ENCODE data around the gene MARVELD1. TPM values are rescaled to one million over a fixed set of nuclear protein-coding genes. Genes with fewer than 3 reads are reported as not detected.

The MARVELD1 gene
- total and polyA plus RNA-seq, 2 of the 8 experiments (the other 6 are each of a cell fraction or from before 2014, with no cell fraction given), result 28.1 to 37.3 TPM

GRCh38 chr10:97733256-97733655 is 19.7 kb downstream of the MARVELD1 start:
- POLR2A ChIA-PET (ENCODE audit: partially characterized antibody), result interaction anchor here (1.0 to 15.1 kb wide), 2 partner anchors 20 to 57 kb away, joined by 3 to 234 read pairs; partner anchors contain the start of gene MARVELD1
- H3K4ac ChIP-seq (replicated peaks; ENCODE audit: insufficient read length, low read depth, low read length), result no peak overlapping the region
- TF ChIP-seq BCL11A (IDR thresholded peaks at IDR 0.05; ENCODE audit: low read depth in 2 of 2, low read length in 2 of 2) (no peak), BACH1 (IDR thresholded peaks at IDR 0.05; ENCODE audit: low read length) (no peak), CTBP2 (IDR thresholded peaks at IDR 0.05; ENCODE audit: borderline replicate concordance, insufficient read depth, insufficient read length, low read length) (no peak), ASH2L (IDR thresholded peaks at IDR 0.05; ENCODE audit: low read length) (no peak), TAF7 (optimal IDR thresholded peaks at IDR 0.05; ENCODE audit: borderline replicate concordance, low read depth, low read length) (no peak), JUN (IDR thresholded peaks at IDR 0.05; ENCODE audit: low read depth, low read length) (no peak), ATF2 (IDR thresholded peaks at IDR 0.05; ENCODE audit: low read length) (no peak), CEBPB (IDR thresholded peaks at IDR 0.05; ENCODE audit: low read depth, low read length) (no peak), USF2 (IDR thresholded peaks at IDR 0.05; ENCODE audit: low read length) (no peak), FOSL1 (IDR thresholded peaks at IDR 0.05; ENCODE audit: insufficient read depth, low read depth, low read length) (no peak), SP1 (IDR thresholded peaks at IDR 0.05; ENCODE audit: low read depth, low read length) (no peak)

More at GRCh38 chr10:97733256-97733655, 19.7 kb downstream of the MARVELD1 start:
- H2AK5ac ChIP-seq (ENCODE audit: low read depth, low read length), result no peak overlapping the region
- H3K4me1 ChIP-seq (replicated peaks in 1 of 4; ENCODE audit: control insufficient read depth in 3 of 4, insufficient read depth in 4 of 4, low read length in 3 of 4), result peaks cover 0 to 6% (median 3%) of the 10 kb centered on the region in 4 experiments; a peak in 5 of 7 replicates
- no peak overlapping the region for H2BK20ac ChIP-seq (ENCODE audit: low read length)
- H3K79me1 ChIP-seq (ENCODE audit: low read depth, low read length), result peaks cover 6% of the 10 kb centered on the region
- H3K14ac ChIP-seq (ENCODE audit: insufficient read length), result no peak overlapping the region
- H3K56ac ChIP-seq (replicated peaks; ENCODE audit: insufficient read length, low read depth, low read length), result no peak overlapping the region
- no peak overlapping the region for H2BK15ac ChIP-seq (ENCODE audit: low read length)
- H3K9ac ChIP-seq (replicated peaks in 1 of 4; ENCODE audit: extremely low read depth in 1 of 4, low read depth in 3 of 4, low read length in 3 of 4), result no peak overlapping the region
- H4K5ac ChIP-seq (ENCODE audit: insufficient read length, low read depth, low read length), result no peak overlapping the region
- H4K91ac ChIP-seq (replicated peaks; ENCODE audit: insufficient read length, low read length), result no peak overlapping the region
- H4K20me1 ChIP-seq (replicated peaks in 1 of 2; ENCODE audit: control insufficient read depth in 1 of 2, insufficient read depth in 2 of 2, low read length in 2 of 2), result peaks cover 3% of the 10 kb centered on the region in 2 experiments
- H3K4me2 ChIP-seq (ENCODE audit: insufficient read depth in 1 of 2, low read depth in 2 of 2, low read length in 2 of 2), result no peak overlapping the region
- no peak overlapping the region for H3K27ac ChIP-seq (ENCODE audit: low read depth, low read length)
- H3K9me3 ChIP-seq (ENCODE audit: insufficient read depth in 2 of 2, low read depth in 1 of 2, low read length in 1 of 2), result peaks cover 6 to 7% of the 10 kb centered on the region in 2 experiments
- H2BK5ac ChIP-seq (ENCODE audit: low read depth, low read length), result no peak overlapping the region
- FAIRE-seq (no peak), DNase-seq (ENCODE audit: low read depth in 1 of 2, low spot score in 2 of 2) (no peak)
- CTCF ChIA-PET (ENCODE audit: partially characterized antibody), result interaction anchor here (0.7 to 15.1 kb wide), 11 partner anchors 10 to 161 kb away, joined by 3 to 773 read pairs (median 11); partner anchors contain the start of genes AVPI1 and MARVELD1
- H3K36me3 ChIP-seq (ENCODE audit: control insufficient read depth in 2 of 4, insufficient read depth in 4 of 4, low read length in 3 of 4), result peaks cover 0 to 3% (median 0%) of the 10 kb centered on the region in 4 experiments; a peak in 1 of 8 replicates
- H3K18ac ChIP-seq (ENCODE audit: extremely low read depth, low read length), result no peak overlapping the region
- no peak overlapping the region for H3K4me3 ChIP-seq (ENCODE audit: extremely low read depth in 1 of 4, insufficient read depth in 2 of 4, low read depth in 3 of 4, low read length in 4 of 4)
- no peak overlapping the region for H2BK120ac ChIP-seq (replicated peaks; ENCODE audit: low read depth, low read length)
- H4K8ac ChIP-seq (ENCODE audit: extremely low read depth, insufficient read depth, low read length), result no peak overlapping the region
- no peak overlapping the region for H2AFZ ChIP-seq (ENCODE audit: low read length)
- H3K27me3 ChIP-seq (replicated peaks in 1 of 4; ENCODE audit: control insufficient read depth in 3 of 4, extremely low read depth in 1 of 4, insufficient read depth in 3 of 4, low read length in 3 of 4), result peaks cover 12 to 21% (median 17%) of the 10 kb centered on the region in 4 experiments
- H3K23me2 ChIP-seq (ENCODE audit: low read depth, low read length), result peaks cover 9% of the 10 kb centered on the region
- no peak overlapping the region for H3K23ac ChIP-seq (ENCODE audit: insufficient read length)
- H3K79me2 ChIP-seq (ENCODE audit: control insufficient read depth in 1 of 2, insufficient read depth in 2 of 2, low read length in 2 of 2), result peaks cover 4 to 9% of the 10 kb centered on the region in 2 experiments; a peak in 3 of 4 replicates
- WGBS, 2 experiments (ENCODE audit: extremely low coverage in 1 of 2, insufficient coverage in 1 of 2, insufficient read length in 1 of 2, insufficient replicate concordance in 2 of 2, low coverage in 1 of 2, low lambda C conversion rate in 2 of 2, missing lambda C conversion rate in 1 of 2), result 88% methylated on average over 5 of the region's 5 CpGs; no CpG with 5 or more reads in 1 of the 2 experiments
- no peak overlapping the region for H2BK12ac ChIP-seq (ENCODE audit: low read depth, low read length)
